K562 (cell line): Measurements from ENCODE around the gene CNTNAP3. TPM values are rescaled to one million over a fixed set of nuclear protein-coding genes. Genes with fewer than 3 reads are reported as not detected.
"Not testable (repeated sequence)": the region's sequence is repeated elsewhere in the genome, so short reads cannot be mapped to it uniquely, and the experiment has no call there.

Experiments
- ATAC-seq: fragments of 200-7000 bp; cut with Tn5 transposase; 3 replicates; pipeline ENCODE4 v1.9.1; 2020; ENCODE audit warnings: moderate library complexity
- BruUV-seq: library from RNA; stranded (reverse); fragments of 400-500 nt; replicated peaks from 2 replicates; lab custom pipeline; 2021; lab: Mats Ljungman, UMichigan
- CTCF ChIA-PET: fragments of 300-600 bp; formaldehyde crosslinking; extraction: SDS; loops from one replicate; lab custom pipeline; 2021; ENCODE audit warnings: low intra/inter-chr PET ratio; lab: Yijun Ruan, JAX
- POLR2A ChIA-PET: fragments of 300-600, 350-650 bp; sonication (Branson Sonifier 250); formaldehyde crosslinking; extraction: SDS; loops from one replicate; lab custom pipeline; 2021; ENCODE audit warnings: antibody characterized with exemption, inconsistent platforms; lab: Yijun Ruan, JAX
- DNase-seq, 4 experiments: peaks; one replicate each; pipeline versions ENCODE4 v3.0.0 to v3.0.0-alpha.2; 2011 to 2018; ENCODE audit warnings: low spot score in 3 of 4, mixed read lengths in 3 of 4; ENCODE audit errors: extremely low read depth in 1 of 4
- FAIRE-seq: peaks from 2 replicates; lab custom pipeline; 2011; peaks lifted over from hg19 to GRCh38; lab: Jason Lieb, UNC
- H2AFZ ChIP-seq: 2 replicates; pipeline ENCODE4 v1.6.0; 2011; ENCODE audit warnings: low read depth, low read length, control low read depth, inconsistent platforms
- H3K27ac ChIP-seq: fragments of 200-600 bp; 3 replicates; pipeline ENCODE4 v1.8.0; 2011; ENCODE audit warnings: low read depth, mild to moderate bottlenecking, control low read depth, inconsistent platforms, low read length, moderate library complexity, mixed read lengths; ENCODE audit errors: extremely low read depth
- H3K27me3 ChIP-seq, 2 experiments: fragments of 300-600 bp in 1 of 2; 2 replicates in 1 of 2; 3 replicates in 1 of 2; pipeline versions ENCODE4 v1.6.0 to v1.8.0; 2011; ENCODE audit warnings: inconsistent platforms in 2 of 2, low read length in 2 of 2, mild to moderate bottlenecking in 1 of 2, mixed read lengths in 1 of 2, moderate library complexity in 1 of 2; ENCODE audit not compliant: control insufficient read depth in 2 of 2, insufficient read depth in 2 of 2
- H3K36me3 ChIP-seq: fragments of 300-600 bp; 3 replicates; pipeline ENCODE4 v1.8.0; 2011; ENCODE audit warnings: mild to moderate bottlenecking, low read length, inconsistent platforms; ENCODE audit not compliant: control insufficient read depth, insufficient read depth
- H3K4me1 ChIP-seq, 2 experiments: fragments of 200-600 bp in 1 of 2; replicated peaks in 1 of 2; 2 replicates in 1 of 2; 3 replicates in 1 of 2; pipeline versions ENCODE4 v1.5.1 to v1.8.0; 2011; ENCODE audit warnings: inconsistent platforms in 2 of 2, low read length in 2 of 2, mild to moderate bottlenecking in 1 of 2, mixed read lengths in 1 of 2, moderate library complexity in 1 of 2; ENCODE audit not compliant: control insufficient read depth in 2 of 2, insufficient read depth in 2 of 2
- H3K4me2 ChIP-seq: 2 replicates; pipeline ENCODE4 v1.6.1; 2011; ENCODE audit warnings: low read length, control low read depth, inconsistent platforms, mixed read lengths; ENCODE audit not compliant: insufficient read depth
- H3K4me3 ChIP-seq: fragments of 200-600 bp; sonication (generic), shearing (Covaris generic); 2 replicates; pipeline ENCODE4 v1.5.1; 2016; ENCODE audit warnings: control low read depth, inconsistent platforms
- H3K79me2 ChIP-seq: fragments of 200-600 bp; 3 replicates; pipeline ENCODE4 v1.8.0; 2011; ENCODE audit warnings: low read length, inconsistent platforms; ENCODE audit not compliant: control insufficient read depth, insufficient read depth
- H3K9ac ChIP-seq, 2 experiments: 2 replicates each; pipeline versions ENCODE4 v1.6.0 to v1.6.1; 2011; ENCODE audit warnings: low read depth in 2 of 2, low read length in 2 of 2, control low read depth in 1 of 2, inconsistent platforms in 1 of 2, mild to moderate bottlenecking in 1 of 2, mixed read lengths in 1 of 2; ENCODE audit not compliant: insufficient read depth in 1 of 2
- H3K9me1 ChIP-seq: one replicate; pipeline ENCODE4 v1.6.0; 2011; ENCODE audit warnings: inconsistent platforms, mild to moderate bottlenecking, low read length, moderate library complexity; ENCODE audit not compliant: control insufficient read depth, insufficient read depth
- H3K9me3 ChIP-seq: replicated peaks from 2 replicates; pipeline ENCODE4 v1.5.1; 2011; ENCODE audit warnings: low read depth, low read length, inconsistent platforms; ENCODE audit not compliant: control insufficient read depth, insufficient read depth
- H4K20me1 ChIP-seq: replicated peaks from 2 replicates; pipeline ENCODE4 v1.6.1; 2011; ENCODE audit warnings: low read length, inconsistent platforms, mixed read lengths; ENCODE audit not compliant: control insufficient read depth, insufficient read depth
- CREM ChIP-seq: IDR thresholded peaks from 2 replicates; pipeline ENCODE4 v1.6.1; 2014; ENCODE audit warnings: antibody characterized with exemption, low read depth
- E2F8 ChIP-seq: fragments of 450-650 bp; IDR thresholded peaks from 2 replicates; pipeline ENCODE4 v1.7.1; 2018; ENCODE audit warnings: mild to moderate bottlenecking, low read depth; ENCODE audit not compliant: partially characterized antibody
- EHMT2 ChIP-seq: fragments of 450-650 bp; IDR thresholded peaks from 2 replicates; pipeline ENCODE4 v1.6.1; 2018; ENCODE audit warnings: antibody characterized with exemption
- NBN ChIP-seq: fragments of 450-650 bp; IDR thresholded peaks from 2 replicates; pipeline ENCODE4 v1.6.1; 2016; ENCODE audit warnings: low read depth, mild to moderate bottlenecking
- USF2 ChIP-seq: sonication (generic); formaldehyde crosslinking; IDR thresholded peaks from 2 replicates; pipeline ENCODE4 v1.5.0; 2020; ENCODE audit warnings: missing genetic modification reagents
- ZFP36 ChIP-seq: fragments of 150-350 bp; IDR thresholded peaks from 2 replicates; pipeline ENCODE4 v1.6.1; 2018; ENCODE audit warnings: low read length, low read depth; ENCODE audit not compliant: partially characterized antibody
- ZNF592 ChIP-seq: fragments of 450-650 bp; IDR thresholded peaks from 2 replicates; pipeline ENCODE4 v1.6.1; 2017; ENCODE audit warnings: antibody characterized with exemption, mild to moderate bottlenecking
- WGBS: fragments of 100-300 bp; shearing (Covaris generic); methylation state at CpG from one replicate; pipeline ENCODE4 v1.1.6; 2016; ENCODE audit warnings: low coverage, mixed read lengths; ENCODE audit not compliant: insufficient coverage; ENCODE audit errors: missing lambda C conversion rate; 5-methylcytosine and 5-hydroxymethylcytosine counted together
- in situ Hi-C: fragments of 300-500 bp; cut with MboI; formaldehyde crosslinking; loops from 4 replicates; pipeline ENCODE4 v1.15.0; 2018; ENCODE audit warnings: inconsistent platforms, mixed read lengths
- intact Hi-C: fragments of 100-400 bp; cut with micrococcal nuclease; formaldehyde crosslinking; loops from 2 replicates; pipeline ENCODE4 v1.14.2; 2022
- polyA plus RNA-seq, 8 experiments: library from polyadenylated mRNA; depleted of rRNA in 4 of 8; stranded (reverse) in 5 of 8; unstranded in 3 of 8; fragments of >200 nt; fragmentation: Nextera tagmentation in 2 of 8; fragmentation: Illumina TruSeq in 1 of 8; extraction: Ambion mirVana in 2 of 8; extraction: Trizol in 1 of 8; gene quantifications; 2 replicates each; pipeline versions ENCODE4 v1.2.1 to v1.2.3, GENCODE V29; 2011 to 2014; ENCODE audit warnings: inconsistent platforms in 1 of 8, missing spikeins in 1 of 8
- total RNA-seq, 7 experiments: library from RNA; depleted of rRNA in 6 of 7; stranded (reverse); fragments of >200 nt in 6 of 7; fragmentation: Illumina TruSeq in 2 of 7; extraction: Trizol in 2 of 7; gene quantifications; 2 replicates each; pipeline versions ENCODE4 v1.2.1 to v1.2.3, GENCODE V29; 2011 to 2021; ENCODE audit warnings: low replicate concordance in 1 of 7

CNTNAP3 gene
- total and polyA plus RNA-seq, 9 of the 15 experiments (the other 6 are each of a cell fraction or from before 2014, with no cell fraction given): 0.04 to 0.36 (median 0.11) TPM; not detected in 1

GRCh38 chr9:39108145-39108544, 179.8 kb downstream of the CNTNAP3 start (continued):
- TF ChIP-seq ZNF592 (no peak), ZFP36 (no peak), E2F8 (no peak), USF2 (CRISPR knock-in tag) (no peak), CREM (no peak), NBN (no peak), EHMT2 (no peak)

- H3K9me1 ChIP-seq, H2AFZ ChIP-seq, FAIRE-seq, H3K9me3 ChIP-seq, POLR2A ChIA-PET, H3K4me2 ChIP-seq, BruUV-seq, H3K36me3 ChIP-seq, CTCF ChIA-PET, DNase-seq, H3K27me3 ChIP-seq, ATAC-seq, H3K4me3 ChIP-seq, in situ Hi-C loops, H3K4me1 ChIP-seq, intact Hi-C loops, H4K20me1 ChIP-seq, H3K9ac ChIP-seq, H3K27ac ChIP-seq, H3K79me2 ChIP-seq: not testable (repeated sequence)
- WGBS: no CpG with 5 or more reads among the region's 1 CpG
Observed at GRCh38 chr9:39097208-39097607, 190.8 kb downstream of the CNTNAP3 start.

- CTCF ChIA-PET, H3K9me3 ChIP-seq, in situ Hi-C loops, POLR2A ChIA-PET, BruUV-seq, ATAC-seq, H3K27ac ChIP-seq, H3K4me2 ChIP-seq, H3K9ac ChIP-seq, H3K4me3 ChIP-seq, H4K20me1 ChIP-seq, H2AFZ ChIP-seq, H3K79me2 ChIP-seq, intact Hi-C loops, H3K4me1 ChIP-seq, H3K27me3 ChIP-seq, H3K36me3 ChIP-seq, H3K9me1 ChIP-seq, DNase-seq, FAIRE-seq: not testable (repeated sequence)
- WGBS: 0% methylated on average over 5 of the region's 5 CpGs
Observed at GRCh38 chr9:39085311-39085710, 202.7 kb downstream of the CNTNAP3 start.
